MCF 10A (cell line): ENCODE results near the gene PLA2G4E. TPM values are rescaled to one million over a fixed set of nuclear protein-coding genes. Genes with fewer than 3 reads are reported as not detected.
A peak's percentile ranks its signal among the peaks of the same experiment; 100 is the strongest.

Source experiments
- Bru-seq: library from RNA; stranded (reverse); fragments of 400-500 nt; gene quantifications from one replicate; lab custom pipeline; 2021; lab: Mats Ljungman, UMichigan
- BruChase-seq, 2 experiments: library from RNA; stranded (reverse); fragments of 400-500 nt; gene quantifications; one replicate each; lab custom pipeline; 2021; lab: Mats Ljungman, UMichigan
- BruUV-seq: library from RNA; stranded (reverse); fragments of 400-500 nt; replicated peaks from 2 replicates; lab custom pipeline; 2021; lab: Mats Ljungman, UMichigan
- CTCF ChIA-PET: fragments of 300-600 bp; sonication (Branson Sonifier 250); formaldehyde crosslinking; extraction: SDS; loops from one replicate; lab custom pipeline; 2021; ENCODE audit warnings: antibody characterized with exemption, inconsistent platforms; lab: Yijun Ruan, JAX
- POLR2A ChIA-PET: fragments of 300-600, 350-650 bp; sonication (Branson Sonifier 250); formaldehyde crosslinking; extraction: SDS; loops from one replicate; lab custom pipeline; 2020; ENCODE audit warnings: antibody characterized with exemption, inconsistent platforms; lab: Yijun Ruan, JAX
- DNase-seq: peaks from one replicate; pipeline ENCODE4 v3.0.0-alpha.2; 2018; ENCODE audit not compliant: unreplicated experiment
- H3K27ac Mint-ChIP-seq: one replicate; pipeline ENCODE4 v1.8.0; 2022; ENCODE audit warnings: mild to moderate bottlenecking, low read depth, mixed read lengths; ENCODE audit not compliant: unreplicated experiment
- H3K27me3 Mint-ChIP-seq: one replicate; pipeline ENCODE4 v1.8.0; 2022; ENCODE audit warnings: mixed read lengths; ENCODE audit not compliant: insufficient read depth, unreplicated experiment
- H3K36me3 Mint-ChIP-seq: one replicate; pipeline ENCODE4 v1.8.0; 2022; ENCODE audit warnings: mild to moderate bottlenecking, moderate library complexity, mixed read lengths; ENCODE audit not compliant: insufficient read depth, unreplicated experiment
- H3K4me1 Mint-ChIP-seq: one replicate; pipeline ENCODE4 v1.8.0; 2022; ENCODE audit warnings: mixed read lengths; ENCODE audit not compliant: insufficient read depth, unreplicated experiment
- H3K4me3 Mint-ChIP-seq: one replicate; pipeline ENCODE4 v1.8.0; 2022; ENCODE audit warnings: mild to moderate bottlenecking, moderate library complexity, mixed read lengths; ENCODE audit not compliant: unreplicated experiment
- H3K9me3 Mint-ChIP-seq: one replicate; pipeline ENCODE4 v1.8.0; 2022; ENCODE audit warnings: mixed read lengths; ENCODE audit not compliant: unreplicated experiment
- intact Hi-C: fragments of 100-400 bp; cut with micrococcal nuclease; formaldehyde crosslinking; loops from 2 replicates; pipeline ENCODE4 v1.14.1; 2022
- long read RNA-seq: library from polyadenylated mRNA; stranded (forward); transcript quantifications from one replicate; pipeline ENCODE4 v2.0.0, GENCODE V29; 2022
- total RNA-seq: library from RNA; stranded (reverse); gene quantifications from 2 replicates; pipeline ENCODE4 v1.2.3, GENCODE V29; 2022
- TF ChIP-seq, protein P1 (sequence below): fragments of 200-600 bp; IDR thresholded peaks from one replicate; pipeline ENCODE4 v1.8.0; 2022; ENCODE audit warnings: antibody characterized with exemption, mild to moderate bottlenecking; ENCODE audit not compliant: unreplicated experiment

Gene PLA2G4E
- 0.07 and 0.12 TPM in 2 replicates for total RNA-seq
- percentile 17 among the genes with signal in this experiment for Bru-seq, nascent RNA
- percentile 12 among the genes with signal in this experiment for BruChase-seq, experiment 1, labeled RNA remaining after a 6-hour chase
- BruChase-seq, experiment 2, labeled RNA remaining after a 2-hour chase, result percentile 10 among the genes with signal in this experiment
- long read RNA-seq, result 0 reads

- H3K4me3 Mint-ChIP-seq, result no peak within 1 kb of the TSS
- no TSS peak for BruUV-seq
- no peaks in the 10 kb centered on the region for H3K27me3 Mint-ChIP-seq
- CTCF ChIA-PET, result interaction anchor here (0.7 to 2.3 kb wide), 5 partner anchors 19 to 64 kb away, joined by 3 to 8 read pairs (median 6); no protein-coding TSS in a partner anchor
- peaks cover 15% of the 10 kb centered on the region for H3K4me1 Mint-ChIP-seq
- DNase-seq, result peak; percentile 56
- H3K9me3 Mint-ChIP-seq, result no peaks in the 10 kb centered on the region
- POLR2A ChIA-PET, result interaction anchor here (0.7 to 2.2 kb wide), 2 partner anchors 10 to 36 kb away, joined by 5 to 6 read pairs; no protein-coding TSS in a partner anchor
- intact Hi-C loops, result no loop called here
- H3K36me3 Mint-ChIP-seq, result no peaks in the 10 kb centered on the region
- H3K27ac Mint-ChIP-seq, result no peak within 1 kb of the TSS
- TF ChIP-seq, protein P1, sequence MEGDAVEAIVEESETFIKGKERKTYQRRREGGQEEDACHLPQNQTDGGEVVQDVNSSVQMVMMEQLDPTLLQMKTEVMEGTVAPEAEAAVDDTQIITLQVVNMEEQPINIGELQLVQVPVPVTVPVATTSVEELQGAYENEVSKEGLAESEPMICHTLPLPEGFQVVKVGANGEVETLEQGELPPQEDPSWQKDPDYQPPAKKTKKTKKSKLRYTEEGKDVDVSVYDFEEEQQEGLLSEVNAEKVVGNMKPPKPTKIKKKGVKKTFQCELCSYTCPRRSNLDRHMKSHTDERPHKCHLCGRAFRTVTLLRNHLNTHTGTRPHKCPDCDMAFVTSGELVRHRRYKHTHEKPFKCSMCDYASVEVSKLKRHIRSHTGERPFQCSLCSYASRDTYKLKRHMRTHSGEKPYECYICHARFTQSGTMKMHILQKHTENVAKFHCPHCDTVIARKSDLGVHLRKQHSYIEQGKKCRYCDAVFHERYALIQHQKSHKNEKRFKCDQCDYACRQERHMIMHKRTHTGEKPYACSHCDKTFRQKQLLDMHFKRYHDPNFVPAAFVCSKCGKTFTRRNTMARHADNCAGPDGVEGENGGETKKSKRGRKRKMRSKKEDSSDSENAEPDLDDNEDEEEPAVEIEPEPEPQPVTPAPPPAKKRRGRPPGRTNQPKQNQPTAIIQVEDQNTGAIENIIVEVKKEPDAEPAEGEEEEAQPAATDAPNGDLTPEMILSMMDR, result no peak
These were observed at the start of gene PLA2G4E for GRCh38 chr15:42020713-42021273. Gene PLA2G4E, minus strand, starts transcription at chr15:42021042. Its CDS starts 12 bp downstream, at chr15:42021030.

- no peak for DNase-seq
- CTCF ChIA-PET, result interaction anchor here (0.6 to 15.6 kb wide), 6 partner anchors 10 to 188 kb away, joined by 3 to 180 read pairs (median 12); no protein-coding TSS in a partner anchor
- no TSS peak for BruUV-seq
- POLR2A ChIA-PET, result no interaction called here
- Mint-ChIP-seq H3K27ac (no peak overlapping the region), H3K36me3 (no peaks in the 10 kb centered on the region), H3K9me3 (no peaks in the 10 kb centered on the region), H3K27me3 (no peaks in the 10 kb centered on the region), H3K4me3 (no peak overlapping the region), H3K4me1 (peaks cover 8% of the 10 kb centered on the region)
- TF ChIP-seq, protein P1, result no peak
- intact Hi-C loops, result no loop called here
These were observed 49.6 kb upstream of the PLA2G4E start for GRCh38 chr15:42070279-42070975.

GRCh38 chr15:42069496-42070278 lies 48.8 kb upstream of the PLA2G4E start:
- H3K4me3 Mint-ChIP-seq, result no peak overlapping the region
- DNase-seq, result no peak
- no peaks in the 10 kb centered on the region for H3K36me3 Mint-ChIP-seq
- POLR2A ChIA-PET, result no interaction called here
- TF ChIP-seq, protein P1, result no peak
- no peaks in the 10 kb centered on the region for H3K27me3 Mint-ChIP-seq
- no peaks in the 10 kb centered on the region for H3K9me3 Mint-ChIP-seq
- no TSS peak for BruUV-seq
- H3K27ac Mint-ChIP-seq, result no peak overlapping the region
- intact Hi-C loops, result loop anchor here (5.0 kb wide), 1 partner anchor 583 kb away; no protein-coding TSS in a partner anchor
- CTCF ChIA-PET, result interaction anchor here (0.6 to 15.6 kb wide), 6 partner anchors 9 to 80 kb away, joined by 3 to 180 read pairs (median 24); no protein-coding TSS in a partner anchor
- peaks cover 8% of the 10 kb centered on the region for H3K4me1 Mint-ChIP-seq
